GM23248 (cell line): Measurements from ENCODE around the gene CCDC102B. TPM values are rescaled to one million over a fixed set of nuclear protein-coding genes. Genes with fewer than 3 reads are reported as not detected.

ENCODE experiments used
- DNase-seq: peaks from one replicate; pipeline ENCODE4 v3.0.0-alpha.2; 2015
- H2AFZ ChIP-seq: fragments of 200-600 bp; sonication (generic); 2 replicates; pipeline ENCODE4 v1.6.1; 2016; ENCODE audit warnings: antibody characterized with exemption
- H3F3A ChIP-seq: fragments of 200-600 bp; sonication (generic); 2 replicates; pipeline ENCODE4 v1.6.1; 2016; ENCODE audit warnings: mild to moderate bottlenecking, antibody characterized with exemption, mixed run types; ENCODE audit not compliant: insufficient read depth
- H3K27ac ChIP-seq: fragments of 200-600 bp; sonication (generic); 2 replicates; pipeline ENCODE4 v1.5.1; 2016; ENCODE audit warnings: mild to moderate bottlenecking
- H3K27me3 ChIP-seq: fragments of 200-600 bp; sonication (generic); replicated peaks from 2 replicates; pipeline ENCODE4 v1.6.1; 2016; ENCODE audit warnings: mild to moderate bottlenecking; ENCODE audit not compliant: insufficient read depth
- H3K36me3 ChIP-seq: fragments of 200-600 bp; sonication (generic); 2 replicates; pipeline ENCODE4 v1.6.1; 2016; ENCODE audit warnings: low read depth, mild to moderate bottlenecking
- H3K4me1 ChIP-seq: fragments of 200-600 bp; sonication (generic); 2 replicates; pipeline ENCODE4 v1.6.1; 2016; ENCODE audit warnings: mild to moderate bottlenecking; ENCODE audit not compliant: insufficient read depth
- H3K4me2 ChIP-seq: fragments of 200-600 bp; sonication (generic); one replicate; pipeline ENCODE4 v1.6.1; 2016; ENCODE audit warnings: mild to moderate bottlenecking; ENCODE audit not compliant: unreplicated experiment
- H3K4me3 ChIP-seq: fragments of 200-600 bp; sonication (generic); 2 replicates; pipeline ENCODE4 v1.5.1; 2016; ENCODE audit warnings: mild to moderate bottlenecking
- H3K79me2 ChIP-seq: fragments of 200-600 bp; sonication (generic); 2 replicates; pipeline ENCODE4 v1.6.1; 2016; ENCODE audit warnings: mild to moderate bottlenecking; ENCODE audit not compliant: insufficient read depth
- H3K9ac ChIP-seq: fragments of 200-600 bp; sonication (generic); 2 replicates; pipeline ENCODE4 v1.6.1; 2016; ENCODE audit warnings: mild to moderate bottlenecking
- H3K9me2 ChIP-seq: fragments of 200-600 bp; sonication (generic); 2 replicates; pipeline ENCODE4 v1.6.1; 2016; ENCODE audit warnings: mixed run types, mild to moderate bottlenecking, moderate library complexity; ENCODE audit not compliant: insufficient read depth
- H3K9me3 ChIP-seq: fragments of 200-600 bp; sonication (generic); one replicate; pipeline ENCODE4 v1.6.1; 2017; ENCODE audit warnings: low read depth
- H4K20me1 ChIP-seq: fragments of 200-600 bp; sonication (generic); 2 replicates; pipeline ENCODE4 v1.6.0; 2016; ENCODE audit not compliant: insufficient read depth
- EZH2 ChIP-seq: fragments of 200-600 bp; sonication (generic); IDR thresholded peaks from 2 replicates; pipeline ENCODE4 v1.6.1; 2018; ENCODE audit warnings: antibody characterized with exemption, mild to moderate bottlenecking; ENCODE audit not compliant: insufficient read depth, poor library complexity, severe bottlenecking
- EZH2phosphoT487 ChIP-seq: fragments of 200-600 bp; sonication (generic); IDR thresholded peaks from 2 replicates; pipeline ENCODE4 v1.6.1; 2018; ENCODE audit warnings: antibody characterized with exemption, moderate library complexity, mild to moderate bottlenecking, low read depth; ENCODE audit not compliant: insufficient read depth
- WGBS, 2 experiments: methylation state at CpG; one replicate each; pipeline ENCODE4 v1.1.6; 2015 to 2017; ENCODE audit warnings: low lambda C conversion rate in 2 of 2, low coverage in 1 of 2; ENCODE audit errors: missing lambda C conversion rate in 2 of 2; 5-methylcytosine and 5-hydroxymethylcytosine counted together
- in situ Hi-C: fragments of 300-500 bp; cut with MboI; formaldehyde crosslinking; loops from 2 replicates; pipeline ENCODE4 v1.15.0; 2020
- polyA plus RNA-seq: library from polyadenylated mRNA; unstranded; fragments of >200 nt; fragmentation: Nextera tagmentation; extraction: Ambion mirVana; gene quantifications from 2 replicates; pipeline ENCODE4 v1.2.1, GENCODE V29; 2016
- total RNA-seq: library from RNA; depleted of rRNA; stranded (reverse); fragments of >200 nt; shearing (Covaris generic); gene quantifications from 2 replicates; pipeline ENCODE4 v1.2.3, GENCODE V29; 2014

CCDC102B gene
- total and polyA plus RNA-seq, 2 experiments from 2014 or later: 1.7 to 3.2 TPM

DNA sequence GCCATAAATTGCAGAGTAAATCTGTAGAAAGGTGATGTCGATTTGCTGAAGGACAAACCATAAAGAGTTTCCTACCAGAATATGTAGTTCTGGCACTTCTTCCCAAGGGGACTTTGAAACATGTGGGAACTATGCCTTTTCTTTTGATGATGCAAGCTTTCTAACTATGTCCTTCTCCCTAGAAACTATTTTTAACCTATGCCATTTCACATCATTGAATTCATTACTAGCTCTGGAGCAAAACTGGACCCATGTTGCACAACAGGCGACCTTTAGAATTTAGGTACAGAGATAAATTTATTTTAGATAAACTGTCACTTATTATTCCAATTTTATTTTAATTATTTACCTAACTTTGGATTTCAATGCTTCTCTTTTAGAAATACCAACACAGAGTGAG, 186.5 kb downstream of the CCDC102B start:
- no peak overlapping the region for H2AFZ ChIP-seq
- 67 to 75% methylated on average over 2 of the region's 2 CpGs for WGBS, 2 experiments
- TF ChIP-seq EZH2phosphoT487 (no peak), EZH2 (no peak)
- H3K36me3 ChIP-seq: no peaks in the 10 kb centered on the region
- no peaks in the 10 kb centered on the region for H4K20me1 ChIP-seq
- no peaks in the 10 kb centered on the region for H3F3A ChIP-seq
- no peaks in the 10 kb centered on the region for H3K9me3 ChIP-seq
- H3K79me2 ChIP-seq: no peaks in the 10 kb centered on the region
- H3K9ac ChIP-seq: no peak overlapping the region
- no peaks in the 10 kb centered on the region for H3K4me1 ChIP-seq
- no peak overlapping the region for H3K4me2 ChIP-seq
- no peak overlapping the region for H3K27ac ChIP-seq
- DNase-seq: peak; percentile 9
- H3K27me3 ChIP-seq: no peaks in the 10 kb centered on the region
- H3K9me2 ChIP-seq: no peaks in the 10 kb centered on the region
- no peak overlapping the region for H3K4me3 ChIP-seq
- in situ Hi-C loops: no loop called here

DNA sequence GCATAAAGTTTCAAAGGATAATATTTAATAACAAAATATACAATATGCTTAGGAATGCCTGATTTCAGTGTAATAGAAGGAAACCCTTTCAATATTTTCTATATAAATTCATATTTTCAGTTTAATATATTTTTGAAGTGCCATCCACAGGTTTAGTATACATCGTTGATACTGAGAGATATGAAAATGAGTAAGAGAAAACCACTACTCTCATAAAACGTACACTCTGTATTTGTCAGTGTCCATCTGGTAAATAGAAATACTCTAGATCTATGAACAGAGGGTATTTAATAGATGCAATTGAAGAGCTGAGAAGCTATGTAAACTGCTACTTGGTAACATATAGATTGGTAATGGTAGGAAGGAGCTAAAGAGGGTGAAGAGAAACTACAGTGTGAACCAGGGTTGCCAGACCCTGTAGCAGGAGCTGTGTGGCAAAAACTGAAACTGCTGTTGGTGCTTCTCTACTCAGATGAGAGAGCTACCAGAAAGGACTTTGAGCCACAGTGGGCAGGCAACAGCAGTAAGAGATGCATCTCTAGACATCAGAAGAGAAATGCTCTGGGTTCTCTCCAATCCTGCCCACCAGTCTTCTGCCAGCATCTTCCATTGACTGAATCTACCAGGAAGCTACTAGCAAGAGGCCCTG, 187.4 kb downstream of the CCDC102B start:
- no peak overlapping the region for H3K4me2 ChIP-seq
- no peak overlapping the region for H3K9ac ChIP-seq
- no peak overlapping the region for H3K4me3 ChIP-seq
- in situ Hi-C loops: no loop called here
- no peak overlapping the region for H3K27ac ChIP-seq
- H3K4me1 ChIP-seq: no peaks in the 10 kb centered on the region
- H3K27me3 ChIP-seq: no peaks in the 10 kb centered on the region
- H4K20me1 ChIP-seq: no peaks in the 10 kb centered on the region
- TF ChIP-seq EZH2phosphoT487: no peak
- no peak for TF ChIP-seq EZH2
- H3K9me2 ChIP-seq: no peaks in the 10 kb centered on the region
- H3K9me3 ChIP-seq: no peaks in the 10 kb centered on the region
- H3F3A ChIP-seq: no peaks in the 10 kb centered on the region
- H3K79me2 ChIP-seq: no peaks in the 10 kb centered on the region
- H2AFZ ChIP-seq: no peak overlapping the region
- WGBS, 2 experiments: 66 to 72% methylated on average over 2 of the region's 2 CpGs
- DNase-seq: no peak
- no peaks in the 10 kb centered on the region for H3K36me3 ChIP-seq

- TF ChIP-seq EZH2phosphoT487 (no peak), EZH2 (no peak)
- Histone ChIP-seq H3K36me3 (no peaks in the 10 kb centered on the region), H3K27ac (no peak overlapping the region), H4K20me1 (no peaks in the 10 kb centered on the region), H3K4me1 (peaks cover 7% of the 10 kb centered on the region), H3K9me2 (no peaks in the 10 kb centered on the region), H3F3A (no peaks in the 10 kb centered on the region), H3K27me3 (no peaks in the 10 kb centered on the region), H3K9me3 (no peaks in the 10 kb centered on the region), H3K4me3 (no peak overlapping the region), H3K4me2 (no peak overlapping the region), H3K9ac (no peak overlapping the region), H3K79me2 (no peaks in the 10 kb centered on the region), H2AFZ (no peak overlapping the region)
- in situ Hi-C loops: no loop called here
- peak; percentile 69 for DNase-seq
These were observed 193.4 kb downstream of the CCDC102B start for GRCh38 chr18:68991286-68991685.

GRCh38 chr18:68992719-68993482, 195.0 kb downstream of the CCDC102B start:
- H3K27ac ChIP-seq: no peak overlapping the region
- WGBS, 2 experiments: 62 to 65% methylated on average over 12 of the region's 12 CpGs
- H3K9me3 ChIP-seq: no peaks in the 10 kb centered on the region
- peaks cover 7% of the 10 kb centered on the region for H3K4me1 ChIP-seq
- H3K9ac ChIP-seq: no peak overlapping the region
- no peaks in the 10 kb centered on the region for H3K36me3 ChIP-seq
- DNase-seq: no peak
- H3K4me2 ChIP-seq: no peak overlapping the region
- no peaks in the 10 kb centered on the region for H3K79me2 ChIP-seq
- H3K9me2 ChIP-seq: no peaks in the 10 kb centered on the region
- H2AFZ ChIP-seq: no peak overlapping the region
- H3F3A ChIP-seq: no peaks in the 10 kb centered on the region
- no peaks in the 10 kb centered on the region for H3K27me3 ChIP-seq
- H4K20me1 ChIP-seq: no peaks in the 10 kb centered on the region
- in situ Hi-C loops: no loop called here
- TF ChIP-seq EZH2 (no peak), EZH2phosphoT487 (no peak)
- no peak overlapping the region for H3K4me3 ChIP-seq
